Left hindlimb (tissue), 1 donor: ENCODE data around the gene RNF19B.
"Not testable (repeated sequence)": the region's sequence is repeated elsewhere in the genome, so short reads cannot be mapped to it uniquely, and the experiment has no call there.

Experiments used
- DNase-seq: peaks from one replicate; pipeline ENCODE4 v3.0.0-alpha.2; 2018

RNF19B gene

DNA sequence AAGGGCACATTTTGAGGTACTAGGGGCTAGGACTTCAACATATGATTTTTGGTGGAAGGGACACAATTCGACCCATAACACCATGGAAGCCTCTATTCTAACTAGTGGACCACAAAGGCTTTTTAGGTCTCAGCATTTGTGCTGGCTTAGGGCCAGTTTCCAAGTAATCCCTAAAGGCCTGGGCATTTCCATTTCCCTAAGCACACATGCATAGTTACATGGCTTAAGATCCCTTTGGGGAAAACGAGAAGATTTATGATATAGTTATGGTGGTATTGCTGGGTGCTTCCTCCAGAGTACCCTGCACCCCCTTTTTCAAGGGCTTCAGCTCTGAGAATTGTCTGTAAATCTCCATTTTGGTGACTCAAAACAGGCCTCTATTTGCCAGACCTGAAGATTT, 35.2 kb downstream of the RNF19B start:
- no peak for DNase-seq

DNA sequence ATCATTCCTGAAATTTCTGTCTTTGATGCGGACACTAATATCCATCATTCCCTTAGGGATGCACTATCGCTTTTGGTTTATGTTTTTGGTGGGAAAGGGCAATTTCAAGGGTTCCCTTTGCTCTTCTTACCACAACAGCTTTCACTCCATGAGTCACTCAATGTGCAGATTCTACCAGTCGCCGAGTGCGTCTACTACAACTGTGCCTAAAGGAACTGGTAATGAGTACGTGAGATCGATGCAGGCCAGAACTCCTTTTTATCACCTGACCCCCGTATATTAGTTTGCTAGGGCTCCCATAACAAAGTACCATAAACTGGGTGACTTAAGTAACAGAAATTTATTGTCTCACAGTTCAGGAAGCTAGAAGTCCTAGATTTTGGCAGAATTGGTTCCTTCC, 35.9 kb downstream of the RNF19B start:
- no peak for DNase-seq

DNA sequence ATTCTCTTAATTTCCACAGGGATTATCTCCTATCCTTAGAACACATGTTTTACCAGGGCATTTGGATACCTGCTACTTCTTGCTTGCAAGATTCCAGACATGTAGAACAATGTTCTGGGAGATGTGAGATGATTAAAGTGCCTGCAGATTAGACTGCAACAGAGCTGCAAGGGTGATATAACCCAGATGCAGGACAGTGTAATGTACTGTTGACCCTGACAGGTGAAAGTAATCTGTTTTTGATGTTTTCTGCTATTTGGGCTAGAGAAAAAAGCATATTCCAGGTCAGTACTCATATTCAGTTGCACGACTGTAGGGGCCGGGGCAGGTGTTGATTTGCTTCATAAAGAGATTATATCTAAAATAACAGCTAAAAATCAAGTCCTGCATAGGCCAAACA, 36.3 kb downstream of the RNF19B start:
- DNase-seq = no peak

DNA sequence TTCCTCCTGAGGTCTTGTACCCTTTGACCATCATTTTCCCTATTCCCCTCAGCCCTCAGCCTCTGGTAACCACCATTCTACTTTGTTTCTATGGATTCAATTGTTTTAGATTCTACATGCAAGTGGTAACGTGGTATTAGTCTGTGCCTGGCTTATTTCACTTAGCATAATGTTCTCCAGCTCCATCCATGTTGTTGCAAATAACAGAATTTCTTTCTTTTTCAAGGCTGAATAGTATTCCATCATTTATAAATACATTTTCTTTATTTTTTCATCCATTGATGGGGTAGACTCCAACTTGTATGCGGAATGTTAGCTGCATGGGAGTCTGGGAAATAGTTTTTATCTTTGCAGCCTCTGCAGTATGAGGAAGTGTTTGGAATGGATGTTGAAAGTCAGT, 37.2 kb downstream of the RNF19B start:
- DNase-seq = no peak

DNA sequence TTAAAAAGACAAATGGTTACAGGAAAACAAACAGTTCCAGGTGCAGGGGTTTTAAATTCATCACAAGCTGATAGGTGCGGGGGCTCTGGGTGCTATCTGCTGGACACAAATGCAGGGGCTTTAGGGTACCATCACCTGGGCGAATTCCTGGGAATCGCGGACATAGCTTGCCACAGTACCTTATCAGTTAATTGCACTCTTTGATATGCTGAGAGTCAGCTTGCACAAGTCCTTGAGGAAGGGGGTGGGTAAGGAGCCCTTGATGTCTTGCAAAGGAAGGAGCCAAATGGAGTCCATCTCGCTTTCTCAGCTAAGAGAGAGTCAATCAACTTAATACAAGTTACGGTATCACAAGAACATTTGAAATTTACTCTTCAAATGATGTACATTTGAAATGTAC, 38.0 kb downstream of the RNF19B start:
- DNase-seq = no peak

DNA sequence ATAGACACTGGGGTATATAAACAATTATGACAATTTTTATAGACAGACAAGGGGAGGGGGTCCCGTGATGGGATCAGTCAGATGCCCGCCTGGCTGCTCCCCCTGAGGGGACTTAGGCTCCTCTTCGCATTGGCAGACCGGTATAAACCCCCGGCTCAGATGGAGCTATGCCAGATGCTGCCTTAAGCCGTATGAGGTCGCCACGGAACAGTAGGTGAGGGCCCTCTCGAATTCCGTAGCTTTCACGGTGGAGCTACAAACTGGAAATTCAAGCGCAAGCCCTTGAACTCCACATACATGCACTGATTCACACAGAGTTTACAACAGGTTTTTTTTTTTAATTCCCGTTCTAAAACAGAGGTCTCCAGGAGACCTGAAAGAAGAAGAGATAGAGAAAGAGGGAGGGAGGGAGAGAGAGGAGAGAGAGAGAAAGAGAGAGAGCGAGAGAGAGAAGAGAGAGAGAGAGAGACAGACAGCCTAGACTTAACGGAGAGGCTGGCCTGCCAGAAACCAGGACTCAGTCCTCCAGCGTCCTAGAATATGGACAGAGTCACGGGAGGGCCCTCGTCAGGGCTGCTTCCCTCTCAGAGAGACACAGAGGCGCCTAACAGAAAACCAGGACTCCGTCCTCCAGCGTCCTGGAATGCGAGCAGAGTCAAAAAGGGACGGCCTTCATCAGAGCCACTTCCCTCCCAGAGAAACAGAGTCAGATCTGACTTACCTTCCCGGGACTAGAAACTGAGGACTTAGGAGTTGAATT, 39.0 kb downstream of the RNF19B start:
- DNase-seq = peak; percentile 39

DNA sequence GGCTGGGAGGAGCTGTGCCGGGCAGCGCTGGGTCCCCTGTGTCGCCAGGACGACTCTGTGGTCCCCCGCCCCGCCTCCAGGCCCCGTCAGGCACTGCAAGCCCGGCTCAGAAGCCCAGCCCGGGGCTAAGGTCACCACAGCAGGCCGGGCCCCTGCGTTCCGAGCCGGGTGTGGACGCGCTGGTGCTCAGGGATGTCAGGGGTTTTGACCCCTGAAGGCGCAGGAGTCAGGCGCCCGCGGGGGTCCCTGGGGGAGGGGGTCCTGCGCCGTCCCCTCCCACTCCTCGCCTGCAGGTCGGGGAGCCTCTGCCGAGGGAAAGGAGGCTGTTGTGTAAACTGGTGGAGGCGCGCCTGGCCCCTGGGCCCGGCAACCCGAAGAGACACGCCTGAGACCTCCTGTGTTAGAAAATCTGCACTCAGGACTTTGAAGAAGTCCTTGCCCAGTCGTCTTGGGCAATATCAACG, 39.7 kb downstream of the RNF19B start:
- DNase-seq = peak; percentile 28

DNA sequence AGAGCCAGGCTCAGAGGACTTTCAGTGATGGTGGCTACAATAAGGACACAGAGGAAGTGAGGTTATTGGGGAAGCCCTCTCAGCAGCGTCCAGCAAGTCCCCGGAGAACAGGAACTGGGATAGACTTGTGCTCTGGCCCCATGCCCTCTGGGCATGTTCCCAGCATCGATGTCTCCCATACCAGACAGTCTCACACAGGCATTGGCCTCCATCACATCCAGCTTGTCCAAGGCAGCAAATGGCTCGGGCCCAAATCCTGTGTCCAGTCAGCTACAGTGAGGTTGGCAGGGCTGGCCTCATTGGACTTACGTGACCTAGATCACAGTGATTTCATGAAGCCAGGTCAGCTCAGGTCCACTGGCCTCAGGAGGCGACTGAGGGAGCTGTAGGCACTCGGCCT, 43.8 kb downstream of the RNF19B start:
- no peak for DNase-seq

DNA sequence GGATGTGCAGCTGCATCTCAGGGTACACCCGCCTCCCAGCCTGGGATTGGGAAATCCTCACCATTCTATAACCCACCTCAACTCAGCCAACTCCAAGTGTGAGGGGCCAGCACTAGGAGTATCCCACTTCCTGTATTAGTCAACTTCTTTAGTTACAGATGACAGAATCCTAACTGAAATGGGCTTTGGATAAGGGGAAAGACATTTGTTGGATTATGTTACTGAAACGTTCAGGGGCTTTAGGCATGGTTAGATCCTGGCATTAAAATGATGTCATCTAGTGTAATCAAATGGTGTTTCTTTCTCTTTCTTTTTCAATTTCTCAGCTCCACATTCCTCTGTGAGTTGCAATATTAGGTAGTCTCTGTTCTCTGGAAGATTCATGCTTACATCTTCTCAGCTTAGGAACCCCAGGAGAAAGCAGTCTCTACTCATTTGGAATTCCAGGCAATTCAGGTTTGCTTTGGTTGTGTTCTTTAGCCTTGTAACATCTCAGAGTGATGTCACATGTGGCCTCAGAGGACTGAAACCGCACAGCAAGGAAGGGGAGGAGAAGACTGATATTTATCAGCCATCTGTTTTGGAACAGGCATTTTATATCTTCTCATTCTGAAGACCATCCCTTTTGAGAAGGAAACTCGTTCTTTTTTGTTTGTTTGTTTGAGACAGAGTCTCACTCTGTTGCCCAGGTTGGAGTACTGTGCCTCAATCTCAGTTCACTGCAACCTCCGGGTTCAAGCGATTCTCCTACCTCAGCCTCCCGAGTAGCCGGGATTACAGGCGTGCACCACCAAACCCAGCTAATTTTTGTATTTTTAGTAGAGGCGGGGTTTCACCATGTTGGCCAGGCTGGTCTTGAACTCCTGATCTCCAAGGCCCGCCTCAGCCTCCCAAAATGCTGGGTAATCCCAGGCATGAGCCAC, 44.5 kb downstream of the RNF19B start:
- no peak for DNase-seq

DNA sequence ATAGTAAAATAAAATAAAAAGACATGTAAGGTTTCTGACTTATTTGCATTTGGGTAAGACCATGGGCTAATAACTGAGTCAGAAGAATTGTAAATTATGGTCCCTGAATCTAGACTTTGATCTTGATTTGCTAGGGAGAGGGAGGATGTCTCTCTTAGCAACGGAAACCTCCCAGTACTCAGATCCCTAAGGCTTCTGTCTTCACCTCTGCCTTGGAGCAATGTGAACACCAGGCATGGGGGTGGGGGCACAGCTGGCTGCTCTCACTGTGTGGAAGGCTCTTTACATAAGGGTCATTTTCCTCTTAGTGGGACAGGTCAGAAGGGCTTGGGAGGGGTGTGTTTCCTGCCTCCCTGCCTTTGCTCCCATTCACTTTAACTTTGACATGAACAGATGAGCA, 46.4 kb downstream of the RNF19B start:
- no peak for DNase-seq

DNA sequence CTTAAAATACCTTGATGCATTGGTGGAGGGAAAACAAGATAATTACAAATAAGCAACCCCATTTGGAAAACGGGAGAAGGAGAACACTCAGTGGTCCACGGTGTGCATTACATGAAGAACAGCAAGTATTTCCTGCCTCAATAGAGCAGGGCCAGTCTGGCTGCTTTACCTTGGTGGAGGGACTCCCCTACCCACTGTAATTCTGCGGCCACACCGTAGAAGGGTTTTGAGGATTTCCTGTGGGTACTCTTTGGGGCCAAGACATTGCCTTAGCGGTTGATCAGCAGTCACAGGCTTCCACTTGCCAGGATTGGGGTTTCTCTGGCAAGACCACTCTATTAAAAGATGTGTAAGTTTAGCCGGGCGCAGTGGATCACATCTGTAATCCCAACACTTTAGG, 47.1 kb downstream of the RNF19B start:
- DNase-seq = no peak

DNA sequence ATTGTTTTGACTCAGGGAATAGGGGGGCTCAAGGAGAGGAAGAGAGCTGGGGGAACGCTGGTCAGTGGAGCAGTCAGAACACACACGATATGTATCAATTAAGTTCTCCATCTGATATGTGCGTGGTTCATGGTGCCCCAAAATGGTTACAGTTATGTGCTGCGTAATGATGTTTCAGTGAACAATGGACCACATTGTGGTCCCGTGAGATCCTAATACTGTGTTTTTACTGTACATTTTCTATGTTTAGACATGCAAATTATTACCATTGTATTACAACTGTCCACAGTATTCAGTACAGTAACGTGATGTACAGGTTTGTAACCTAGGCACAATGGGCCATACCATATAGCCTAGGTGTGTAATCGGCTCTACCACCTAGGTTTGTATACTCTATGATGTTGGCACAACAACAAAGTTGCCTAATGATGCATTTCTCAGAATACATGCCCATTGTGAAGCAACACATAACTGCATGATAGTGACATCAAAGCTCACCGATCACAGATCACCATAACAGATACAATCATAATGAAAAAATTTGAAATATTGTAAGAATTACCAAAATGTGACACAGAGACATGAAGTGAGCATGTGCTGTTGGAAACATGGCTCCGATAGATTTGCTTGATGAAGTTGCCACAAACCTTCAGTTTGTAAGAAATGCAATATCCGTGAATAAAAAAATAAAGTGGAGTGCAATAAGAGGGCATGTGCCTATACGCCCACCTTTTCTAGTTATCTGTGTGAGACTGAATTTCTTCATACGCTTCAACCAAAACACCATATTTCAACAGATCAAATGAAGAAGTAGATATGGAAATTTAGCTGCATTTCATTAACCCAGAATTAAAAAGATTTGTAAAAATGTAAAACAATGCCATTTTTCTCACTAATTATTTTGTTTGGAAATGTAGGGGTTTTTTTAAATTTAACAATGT, 48.6 kb downstream of the RNF19B start:
- no peak for DNase-seq

DNA sequence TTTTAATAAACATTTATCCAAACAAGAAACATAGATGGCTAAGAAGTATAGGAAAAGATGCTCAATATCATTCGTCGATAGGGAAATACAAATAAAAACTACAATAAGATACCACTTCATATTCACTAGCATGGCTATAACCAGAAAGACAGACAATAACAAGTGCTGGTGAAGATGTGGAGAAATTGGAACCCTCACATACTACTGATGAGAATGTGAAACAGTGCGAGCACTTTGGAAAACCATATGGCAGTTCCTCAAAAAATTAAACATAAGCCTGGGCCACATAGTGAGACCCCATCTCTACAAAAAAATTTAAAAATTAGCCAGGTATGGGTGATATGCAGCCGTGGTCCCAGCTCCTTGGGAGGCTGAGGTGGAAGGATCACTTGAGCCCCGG, 54.3 kb downstream of the RNF19B start:
- DNase-seq = no peak

DNA sequence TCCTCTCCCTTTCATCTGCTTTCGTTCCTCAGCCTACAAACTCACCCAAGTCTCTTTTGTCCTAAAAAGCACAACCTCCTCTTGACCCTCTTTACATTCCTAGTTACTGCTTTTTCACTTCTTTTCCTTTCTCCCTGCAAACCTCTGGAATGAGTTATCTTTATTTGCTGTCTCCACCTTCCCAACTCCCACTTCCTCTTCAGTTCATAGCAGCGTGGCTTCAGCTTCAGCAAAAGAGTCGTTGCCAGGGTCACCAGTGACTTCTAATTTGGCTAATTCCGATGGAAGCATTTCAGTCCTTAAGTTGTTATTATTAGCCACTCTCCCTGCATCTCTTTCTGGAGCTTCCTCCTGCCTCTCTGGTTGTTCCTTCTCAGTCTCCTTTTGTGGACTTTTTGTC, 57.2 kb downstream of the RNF19B start:
- DNase-seq = no peak

DNA sequence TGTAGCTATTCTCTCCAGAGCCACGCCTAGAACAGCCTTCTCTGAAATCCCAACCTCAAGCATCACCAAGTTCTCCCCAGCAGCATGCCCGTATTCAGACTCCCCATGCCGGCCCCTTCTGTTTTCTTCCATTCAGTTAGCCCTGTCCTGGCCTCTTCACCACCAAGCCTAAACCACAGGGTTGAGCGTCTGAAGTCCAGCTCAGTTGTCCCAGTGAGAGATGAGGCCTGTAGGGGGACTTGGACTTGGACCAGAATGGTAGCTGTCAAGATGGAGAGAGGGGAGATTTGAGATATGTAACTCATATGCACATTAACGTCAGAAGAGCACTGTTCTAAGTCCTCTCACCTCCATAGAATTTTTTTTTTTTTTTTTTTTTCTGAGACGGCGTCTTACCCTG, 58.0 kb downstream of the RNF19B start:
- no peak for DNase-seq

DNA sequence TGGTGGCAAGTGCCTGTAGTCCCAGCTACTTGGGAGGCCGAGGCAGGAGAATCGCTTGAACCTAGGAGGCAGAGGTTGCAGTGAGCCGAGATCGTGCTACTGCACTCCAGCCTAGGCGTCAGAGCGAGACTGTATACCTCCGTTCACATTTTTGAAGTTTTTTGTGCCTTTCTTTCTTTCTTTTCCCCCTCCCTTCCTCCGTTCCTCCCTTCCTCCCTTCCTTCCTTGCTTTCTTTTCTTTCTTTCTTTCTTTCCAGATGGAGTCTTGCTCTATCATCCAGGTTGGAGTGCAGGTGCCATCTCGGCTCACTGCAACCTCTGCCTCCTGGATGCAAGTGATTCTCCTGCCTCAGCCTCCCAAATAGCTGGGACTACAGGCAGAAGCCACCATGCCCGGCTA, 59.0 kb downstream of the RNF19B start:
- DNase-seq = not testable (repeated sequence)

DNA sequence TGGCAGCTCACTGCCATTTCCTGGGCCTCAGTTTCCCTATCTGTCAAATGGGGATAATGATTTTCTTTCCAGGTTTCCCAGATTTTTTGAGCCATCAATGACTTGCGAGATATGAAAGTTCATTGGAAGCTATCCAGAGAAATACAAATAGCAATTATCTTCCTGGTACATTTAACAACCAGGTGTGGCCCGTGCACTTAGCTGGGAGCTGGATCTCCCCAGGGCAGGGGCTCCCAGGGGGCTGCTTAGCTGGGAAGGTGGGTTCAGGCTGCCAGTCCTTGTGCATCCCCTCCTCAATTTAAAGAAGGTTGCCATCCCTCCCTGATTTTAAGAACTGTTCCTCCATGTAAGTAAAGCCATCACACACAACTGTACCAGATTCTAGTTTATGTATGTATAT, 59.8 kb downstream of the RNF19B start:
- DNase-seq = no peak

DNA sequence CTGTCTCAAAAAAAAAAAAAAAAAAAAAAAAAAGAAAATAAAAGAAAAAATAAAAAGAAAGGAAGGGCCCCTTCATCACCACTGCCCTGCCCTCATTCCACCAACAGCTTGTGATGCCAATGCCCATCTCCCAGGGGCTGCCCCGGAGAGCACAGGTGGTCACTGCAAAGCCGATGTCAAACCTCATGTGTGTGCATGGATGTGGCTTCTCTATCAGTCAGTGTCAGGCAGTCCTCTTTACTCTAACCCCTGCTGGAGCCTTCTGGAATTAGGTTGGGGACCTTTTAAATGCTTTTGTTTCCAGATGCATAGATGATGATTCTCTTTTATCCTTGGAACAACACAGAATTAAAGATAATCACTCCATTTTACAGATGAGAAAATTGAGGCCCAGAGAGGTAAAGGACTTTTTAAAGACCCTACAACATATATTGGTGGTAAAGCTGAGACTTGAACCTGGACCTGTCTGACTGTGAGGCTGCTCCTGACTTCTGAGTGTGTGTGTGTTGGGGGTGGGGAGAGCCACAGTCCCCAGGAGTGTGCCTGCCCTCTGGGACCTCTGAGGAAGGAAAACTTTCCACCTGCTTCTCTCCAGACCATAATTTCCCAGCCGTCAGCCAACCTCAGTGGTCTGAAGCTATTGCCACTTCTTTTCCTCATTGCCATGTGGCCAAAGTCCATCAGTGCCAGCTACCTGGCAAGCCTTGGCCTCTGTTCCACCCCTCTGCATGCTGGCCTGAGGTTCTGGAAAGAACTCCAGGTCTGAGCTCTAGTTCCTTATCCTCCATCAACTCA, 60.4 kb downstream of the RNF19B start:
- no peak for DNase-seq

DNA sequence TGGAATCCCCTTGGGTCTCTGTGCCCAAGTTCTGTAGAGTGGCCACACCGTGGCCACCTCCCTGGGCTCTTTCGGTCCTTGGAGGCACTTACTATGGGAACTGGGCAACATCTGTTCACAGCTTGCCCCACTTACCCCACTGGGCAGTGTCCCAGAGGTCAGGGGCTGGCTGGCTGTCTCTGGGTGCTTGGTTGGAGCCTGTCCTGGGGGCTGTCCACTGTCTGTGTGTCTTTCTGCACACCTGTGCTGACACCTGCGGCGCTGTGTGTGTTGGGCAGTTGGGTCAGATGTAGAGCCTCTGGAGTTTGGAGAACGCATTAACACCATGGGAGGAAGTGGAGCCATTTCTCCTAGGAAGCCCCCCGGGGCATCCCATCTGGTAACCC, 62.1 kb downstream of the RNF19B start:
- no peak for DNase-seq

DNA sequence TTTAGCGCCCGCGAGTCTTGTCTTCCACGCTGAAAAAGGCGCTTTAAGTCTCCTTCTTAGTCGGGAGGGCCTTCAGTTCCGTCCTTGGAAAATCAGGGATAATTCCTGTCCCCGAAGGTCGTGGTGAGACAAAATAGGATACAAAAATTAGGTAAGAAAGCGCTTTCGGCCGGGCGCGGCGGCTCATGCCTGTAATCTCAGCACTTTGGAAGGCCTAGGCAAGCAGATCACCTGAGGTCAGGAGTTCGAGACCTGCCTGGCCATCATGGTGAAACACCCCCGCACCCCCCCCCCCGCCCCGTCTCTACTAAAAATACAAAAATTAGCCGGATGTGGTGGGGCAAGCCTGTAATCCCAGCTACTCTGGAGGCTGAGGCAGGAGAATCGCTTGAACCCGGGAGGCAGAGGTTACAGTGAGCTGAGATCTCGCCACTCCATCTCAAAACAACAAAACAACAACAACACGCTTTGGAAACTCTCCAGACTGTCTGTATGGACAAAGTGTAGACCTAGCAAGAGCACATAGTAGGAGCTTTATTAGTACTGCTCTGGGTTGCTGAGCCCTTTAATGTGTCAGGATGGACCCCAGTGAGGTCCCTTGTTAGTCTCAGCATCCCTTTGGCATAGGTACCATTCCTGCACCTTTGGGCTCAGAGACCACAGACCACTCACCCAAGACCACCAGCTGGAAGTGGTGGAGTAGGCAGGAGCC, 62.6 kb downstream of the RNF19B start:
- no peak for DNase-seq
